ENCODE measurements around the gene C1QTNF8. TPM values are rescaled to one million over a fixed set of nuclear protein-coding genes. Genes with fewer than 3 reads are reported as not detected.

The C1QTNF8 gene
- total and polyA plus RNA-seq, 2 of the 13 experiments (the other 11 are each of a cell fraction or from before 2014, with no cell fraction given), result 0.09 TPM; not detected in 1

GRCh38 chr16:1057252-1057932 lies 38.7 kb downstream of the C1QTNF8 start (continued):
- no peak for TF ChIP-seq PRDM10 (CRISPR knock-in tag; IDR thresholded peaks at IDR 0.05; ENCODE audit: low read depth)
- TF ChIP-seq KIAA2018 (CRISPR knock-in tag; IDR thresholded peaks at IDR 0.05; ENCODE audit: borderline replicate concordance), result no peak
- peak; percentile 90 for TF ChIP-seq PATZ1 (CRISPR knock-in tag; IDR thresholded peaks at IDR 0.05)
- TF ChIP-seq LCORL (IDR thresholded peaks at IDR 0.05), result no peak
- TF ChIP-seq LCORL (CRISPR knock-in tag; IDR thresholded peaks at IDR 0.05), result no peak
- TF ChIP-seq ZNF574 (CRISPR knock-in tag; IDR thresholded peaks at IDR 0.05), result 0 out of 2 replicates have a peak, but pooled peaks have one; percentile 19
- TF ChIP-seq THRA (CRISPR knock-in tag; IDR thresholded peaks at IDR 0.05; ENCODE audit: borderline replicate concordance), result 0 out of 2 replicates have a peak, but pooled peaks have one; percentile 17
- TF ChIP-seq GABPB1 (CRISPR knock-in tag; IDR thresholded peaks at IDR 0.05), result peak; percentile 51; the same call in 1 of the 2 replicates
